NCI-H2107 (cell line): Measurements from ENCODE around the gene IZUMO1R.
"Not testable (repeated sequence)": the region's sequence is repeated elsewhere in the genome, so short reads cannot be mapped to it uniquely, and the experiment has no call there.

Experiments used
- DNase-seq: peaks from one replicate; lab custom pipeline; 2025; lab: John Stamatoyannopoulos, UW

The IZUMO1R gene

GRCh38 chr11:94303966-94304958 lies at the start of gene IZUMO1R:
Gene IZUMO1R (plus strand): TSS chr11:94304580. CDS start chr11:94305637, 1,057 bp downstream.
- no peak for DNase-seq

GRCh38 chr11:94271885-94272372 lies 32.5 kb upstream of the IZUMO1R start:
- DNase-seq, result no peak

- no peak for DNase-seq
Observed at GRCh38 chr11:94272738-94273313, 31.6 kb upstream of the IZUMO1R start.

GRCh38 chr11:94275961-94276360 lies 28.4 kb upstream of the IZUMO1R start:
- DNase-seq, result no peak

GRCh38 chr11:94276943-94277342 lies 27.4 kb upstream of the IZUMO1R start:
- no peak for DNase-seq

- DNase-seq, result not testable (repeated sequence)
Observed at GRCh38 chr11:94278207-94278606, 26.2 kb upstream of the IZUMO1R start.

- no peak for DNase-seq
Observed at GRCh38 chr11:94279996-94280395, 24.4 kb upstream of the IZUMO1R start.

- no peak for DNase-seq
Observed at GRCh38 chr11:94281324-94281723, 23.1 kb upstream of the IZUMO1R start.

GRCh38 chr11:94283678-94284077 lies 20.7 kb upstream of the IZUMO1R start:
- DNase-seq, result no peak

GRCh38 chr11:94295534-94295933 lies 8.8 kb upstream of the IZUMO1R start:
- no peak for DNase-seq

- no peak for DNase-seq
Observed at GRCh38 chr11:94297985-94298576, 6.3 kb upstream of the IZUMO1R start.

- no peak for DNase-seq
Observed at GRCh38 chr11:94302776-94303175, 1.6 kb upstream of the IZUMO1R start.

GRCh38 chr11:94305146-94305545 lies 766 bp downstream of the IZUMO1R start:
- DNase-seq, result no peak

GRCh38 chr11:94307101-94307791 lies 2.9 kb downstream of the IZUMO1R start:
- no peak for DNase-seq

- DNase-seq, result no peak
Observed at GRCh38 chr11:94308024-94308423, 3.6 kb downstream of the IZUMO1R start.

GRCh38 chr11:94309757-94310156 lies 5.4 kb downstream of the IZUMO1R start:
- no peak for DNase-seq

GRCh38 chr11:94310191-94310875 lies 6.0 kb downstream of the IZUMO1R start:
- DNase-seq, result no peak

- DNase-seq, result no peak
Observed at GRCh38 chr11:94312339-94312738, 8.0 kb downstream of the IZUMO1R start.

- DNase-seq, result no peak
Observed at GRCh38 chr11:94314064-94314463, 9.7 kb downstream of the IZUMO1R start.

GRCh38 chr11:94315664-94316063 lies 11.3 kb downstream of the IZUMO1R start:
- DNase-seq, result no peak

- no peak for DNase-seq
Observed at GRCh38 chr11:94322501-94322900, 18.1 kb downstream of the IZUMO1R start.
